Measurements from ENCODE around the gene CD52. TPM values are rescaled to one million over a fixed set of nuclear protein-coding genes. Genes with fewer than 3 reads are reported as not detected.
"Not testable (repeated sequence)": the region's sequence is repeated elsewhere in the genome, so short reads cannot be mapped to it uniquely, and the experiment has no call there.

CD52 gene
- total RNA-seq, 2 experiments from 2014 or later = 1,112 to 1,180 TPM

- ChIA-PET POLR2A (interaction anchor here (0.7 to 10.8 kb wide), 9 partner anchors 8 to 98 kb away, joined by 3 to 409 read pairs (median 6); partner anchors contain the start of genes CEP85, SH3BGRL3 and UBXN11), CTCF (interaction anchor here (0.6 to 11.5 kb wide), 22 partner anchors 10 to 192 kb away, joined by 3 to 591 read pairs (median 4); partner anchors contain the start of genes CEP85, DHDDS, SH3BGRL3 and UBXN11)
- ATAC-seq (no peak), DNase-seq (peak; percentile 44)
- Mint-ChIP-seq H3K36me3 (ENCODE audit: low read depth) (peaks cover 54% of the 10 kb centered on the region), H3K27me3 (ENCODE audit: low read depth) (no peaks in the 10 kb centered on the region), H3K27ac (peak overlapping the region; percentile 78), H3K9me3 (ENCODE audit: insufficient read depth) (no peaks in the 10 kb centered on the region), H3K4me1 (ENCODE audit: low read depth) (peaks cover 72% of the 10 kb centered on the region), H3K4me3 (peak overlapping the region; percentile 84)
These were observed 743 bp downstream of the CD52 start for GRCh38 chr1:26318338-26319064.

GRCh38 chr1:26320896-26321295 lies 3.1 kb downstream of the CD52 start:
- Mint-ChIP-seq H3K36me3 (ENCODE audit: low read depth) (peaks cover 73% of the 10 kb centered on the region), H3K27ac (peak overlapping the region; percentile 94), H3K4me3 (peak overlapping the region; percentile 84), H3K9me3 (ENCODE audit: insufficient read depth) (no peaks in the 10 kb centered on the region), H3K27me3 (ENCODE audit: low read depth) (no peaks in the 10 kb centered on the region), H3K4me1 (ENCODE audit: low read depth) (peaks cover 54% of the 10 kb centered on the region)
- ATAC-seq (peak; percentile 6), DNase-seq (no peak)
- CTCF ChIA-PET = interaction anchor here (0.6 to 11.5 kb wide), 25 partner anchors 9 to 198 kb away, joined by 3 to 591 read pairs (median 5); partner anchors contain the start of genes CEP85, SH3BGRL3, UBXN11 and ZNF593
- POLR2A ChIA-PET = interaction anchor here (1.2 to 10.8 kb wide), 3 partner anchors 13 to 38 kb away, joined by 3 to 409 read pairs (median 51); partner anchors contain the start of genes SH3BGRL3 and UBXN11

GRCh38 chr1:26321315-26322041 lies 3.7 kb downstream of the CD52 start:
- peaks cover 74% of the 10 kb centered on the region for H3K36me3 Mint-ChIP-seq (ENCODE audit: low read depth)
- peak; percentile 76 for ATAC-seq
- H3K4me1 Mint-ChIP-seq (ENCODE audit: low read depth) = peaks cover 49% of the 10 kb centered on the region
- no peaks in the 10 kb centered on the region for H3K9me3 Mint-ChIP-seq (ENCODE audit: insufficient read depth)
- H3K27me3 Mint-ChIP-seq (ENCODE audit: low read depth) = no peaks in the 10 kb centered on the region
- peak overlapping the region; percentile 84 for H3K4me3 Mint-ChIP-seq
- H3K27ac Mint-ChIP-seq = peak overlapping the region; percentile 94
- DNase-seq = peak; percentile 97
- ChIA-PET POLR2A (interaction anchor here (0.9 to 10.8 kb wide), 4 partner anchors 14 to 54 kb away, joined by 3 to 409 read pairs (median 27); partner anchors contain the start of genes SH3BGRL3 and UBXN11), CTCF (interaction anchor here (0.6 to 11.5 kb wide), 43 partner anchors 10 to 198 kb away, joined by 3 to 591 read pairs (median 4); partner anchors contain the start of genes CEP85, SH3BGRL3, UBXN11 and ZNF593)

GRCh38 chr1:26322042-26322331 lies 4.2 kb downstream of the CD52 start:
- no peak overlapping the region for H3K4me3 Mint-ChIP-seq
- peaks cover 44% of the 10 kb centered on the region for H3K4me1 Mint-ChIP-seq (ENCODE audit: low read depth)
- H3K36me3 Mint-ChIP-seq (ENCODE audit: low read depth) = peaks cover 78% of the 10 kb centered on the region
- DNase-seq = no peak
- ATAC-seq = no peak
- H3K9me3 Mint-ChIP-seq (ENCODE audit: insufficient read depth) = no peaks in the 10 kb centered on the region
- CTCF ChIA-PET = interaction anchor here (0.6 to 11.5 kb wide), 40 partner anchors 9 to 199 kb away, joined by 3 to 591 read pairs (median 4); partner anchors contain the start of genes CEP85, SH3BGRL3, UBXN11 and ZNF593
- POLR2A ChIA-PET = interaction anchor here (0.7 to 10.8 kb wide), 4 partner anchors 14 to 53 kb away, joined by 3 to 409 read pairs (median 3); partner anchors contain the start of gene SH3BGRL3
- peak overlapping the region; percentile 48 for H3K27ac Mint-ChIP-seq
- no peaks in the 10 kb centered on the region for H3K27me3 Mint-ChIP-seq (ENCODE audit: low read depth)

GRCh38 chr1:26323382-26323781 lies 5.6 kb downstream of the CD52 start:
- ChIA-PET CTCF (interaction anchor here (0.9 to 11.5 kb wide), 8 partner anchors 35 to 94 kb away, joined by 3 to 591 read pairs (median 16); partner anchors contain the start of gene SH3BGRL3), POLR2A (interaction anchor here (10.8 kb wide), 1 partner anchor 40 kb away, joined by 409 read pairs; the partner anchor contains the start of gene SH3BGRL3)
- no peaks in the 10 kb centered on the region for H3K9me3 Mint-ChIP-seq (ENCODE audit: insufficient read depth)
- H3K27ac Mint-ChIP-seq = peak overlapping the region; percentile 48
- ATAC-seq (no peak), DNase-seq (no peak)
- peaks cover 69% of the 10 kb centered on the region for H3K36me3 Mint-ChIP-seq (ENCODE audit: low read depth)
- H3K4me3 Mint-ChIP-seq = no peak overlapping the region
- no peaks in the 10 kb centered on the region for H3K27me3 Mint-ChIP-seq (ENCODE audit: low read depth)
- peaks cover 38% of the 10 kb centered on the region for H3K4me1 Mint-ChIP-seq (ENCODE audit: low read depth)

- DNase-seq = no peak
- H3K4me1 Mint-ChIP-seq (ENCODE audit: low read depth) = peaks cover 38% of the 10 kb centered on the region
- no peaks in the 10 kb centered on the region for H3K27me3 Mint-ChIP-seq (ENCODE audit: low read depth)
- no peak for ATAC-seq
- peaks cover 58% of the 10 kb centered on the region for H3K36me3 Mint-ChIP-seq (ENCODE audit: low read depth)
- H3K4me3 Mint-ChIP-seq = no peak overlapping the region
- CTCF ChIA-PET = interaction anchor here (3.9 kb wide), 1 partner anchor 40 kb away, joined by 15 read pairs; no protein-coding TSS in a partner anchor
- H3K9me3 Mint-ChIP-seq (ENCODE audit: insufficient read depth) = no peaks in the 10 kb centered on the region
- H3K27ac Mint-ChIP-seq = no peak overlapping the region
- POLR2A ChIA-PET = interaction anchor here (1.7 kb wide), 1 partner anchor 50 kb away, joined by 4 read pairs; no protein-coding TSS in a partner anchor
These were observed 6.8 kb downstream of the CD52 start for GRCh38 chr1:26324550-26324949.

- ChIA-PET CTCF (interaction anchor here (0.8 to 3.9 kb wide), 4 partner anchors 11 to 89 kb away, joined by 3 to 15 read pairs (median 3); no protein-coding TSS in a partner anchor), POLR2A (interaction anchor here (1.4 to 2.2 kb wide), 2 partner anchors 32 to 39 kb away, joined by 3 to 7 read pairs; no protein-coding TSS in a partner anchor)
- no peak for ATAC-seq
- DNase-seq = no peak
- H3K4me1 Mint-ChIP-seq (ENCODE audit: low read depth) = peaks cover 11% of the 10 kb centered on the region
- H3K36me3 Mint-ChIP-seq (ENCODE audit: low read depth) = peaks cover 34% of the 10 kb centered on the region
- H3K27me3 Mint-ChIP-seq (ENCODE audit: low read depth) = no peaks in the 10 kb centered on the region
- no peaks in the 10 kb centered on the region for H3K9me3 Mint-ChIP-seq (ENCODE audit: insufficient read depth)
- H3K4me3 Mint-ChIP-seq = no peak overlapping the region
- peak overlapping the region; percentile 20 for H3K27ac Mint-ChIP-seq
These were observed 10.2 kb downstream of the CD52 start for GRCh38 chr1:26327956-26328362.

- H3K27me3 Mint-ChIP-seq (ENCODE audit: low read depth) = no peaks in the 10 kb centered on the region
These were observed 10.8 kb downstream of the CD52 start for GRCh38 chr1:26328597-26328996.

GRCh38 chr1:26329380-26329779 lies 11.6 kb downstream of the CD52 start:
- ATAC-seq; H3K27ac Mint-ChIP-seq; POLR2A ChIA-PET; DNase-seq; H3K4me1 Mint-ChIP-seq (ENCODE audit: low read depth); H3K27me3 Mint-ChIP-seq (ENCODE audit: low read depth); H3K4me3 Mint-ChIP-seq; H3K9me3 Mint-ChIP-seq (ENCODE audit: insufficient read depth): not testable (repeated sequence)
- CTCF ChIA-PET = interaction anchor here (0.6 to 4.4 kb wide), 4 partner anchors 8 to 130 kb away, joined by 4 to 20 read pairs (median 8); no protein-coding TSS in a partner anchor
- peaks cover 19% of the 10 kb centered on the region for H3K36me3 Mint-ChIP-seq (ENCODE audit: low read depth)

More at GRCh38 chr1:26328597-26328996, 10.8 kb downstream of the CD52 start:
- Mint-ChIP-seq H3K36me3 (ENCODE audit: low read depth) (peaks cover 27% of the 10 kb centered on the region), H3K4me1 (ENCODE audit: low read depth) (peaks cover 5% of the 10 kb centered on the region), H3K4me3 (no peak overlapping the region), H3K27ac (no peak overlapping the region), H3K9me3 (ENCODE audit: insufficient read depth) (no peaks in the 10 kb centered on the region)
- no peak for ATAC-seq
- POLR2A ChIA-PET = interaction anchor here (1.4 to 2.2 kb wide), 2 partner anchors 32 to 40 kb away, joined by 3 to 7 read pairs; no protein-coding TSS in a partner anchor
- DNase-seq = no peak
- CTCF ChIA-PET = interaction anchor here (0.6 to 3.9 kb wide), 3 partner anchors 44 to 129 kb away, joined by 3 to 15 read pairs (median 4); no protein-coding TSS in a partner anchor

GRCh38 chr1:26330276-26330675 lies 12.5 kb downstream of the CD52 start:
- ATAC-seq = no peak
- no peak overlapping the region for H3K27ac Mint-ChIP-seq
- no peak overlapping the region for H3K4me3 Mint-ChIP-seq
- ChIA-PET POLR2A (no interaction called here), CTCF (interaction anchor here (0.9 to 4.4 kb wide), 5 partner anchors 8 to 87 kb away, joined by 4 to 20 read pairs (median 9); no protein-coding TSS in a partner anchor)
- DNase-seq = no peak
- H3K4me1 Mint-ChIP-seq (ENCODE audit: low read depth) = peaks cover 6% of the 10 kb centered on the region
- H3K36me3 Mint-ChIP-seq (ENCODE audit: low read depth) = peaks cover 14% of the 10 kb centered on the region
- no peaks in the 10 kb centered on the region for H3K27me3 Mint-ChIP-seq (ENCODE audit: low read depth)
- no peaks in the 10 kb centered on the region for H3K9me3 Mint-ChIP-seq (ENCODE audit: insufficient read depth)

GRCh38 chr1:26333312-26333711 lies 15.6 kb downstream of the CD52 start:
- H3K4me3 Mint-ChIP-seq; POLR2A ChIA-PET; H3K36me3 Mint-ChIP-seq (ENCODE audit: low read depth); H3K27me3 Mint-ChIP-seq (ENCODE audit: low read depth); H3K9me3 Mint-ChIP-seq (ENCODE audit: insufficient read depth); H3K27ac Mint-ChIP-seq; ATAC-seq; DNase-seq: not testable (repeated sequence)
- H3K4me1 Mint-ChIP-seq (ENCODE audit: low read depth) = peaks cover 23% of the 10 kb centered on the region
- CTCF ChIA-PET = interaction anchor here (1.2 to 4.4 kb wide), 3 partner anchors 11 to 59 kb away, joined by 3 to 20 read pairs (median 8); no protein-coding TSS in a partner anchor

Measured in activated CD8-positive, alpha-beta T cell treated with anti-CD3 and anti-CD28 coated beads, Interleukin-2, amount 10 ng/mL, durations not matched to agents 7 days and 5 days (primary cell).